ENCODE data around the gene MARCHF11. TPM values are rescaled to one million over a fixed set of nuclear protein-coding genes. Genes with fewer than 3 reads are reported as not detected.

MARCHF11 gene
- total RNA-seq, 4 donors from 2014 or later: not detected

- TF ChIP-seq, protein P1, sequence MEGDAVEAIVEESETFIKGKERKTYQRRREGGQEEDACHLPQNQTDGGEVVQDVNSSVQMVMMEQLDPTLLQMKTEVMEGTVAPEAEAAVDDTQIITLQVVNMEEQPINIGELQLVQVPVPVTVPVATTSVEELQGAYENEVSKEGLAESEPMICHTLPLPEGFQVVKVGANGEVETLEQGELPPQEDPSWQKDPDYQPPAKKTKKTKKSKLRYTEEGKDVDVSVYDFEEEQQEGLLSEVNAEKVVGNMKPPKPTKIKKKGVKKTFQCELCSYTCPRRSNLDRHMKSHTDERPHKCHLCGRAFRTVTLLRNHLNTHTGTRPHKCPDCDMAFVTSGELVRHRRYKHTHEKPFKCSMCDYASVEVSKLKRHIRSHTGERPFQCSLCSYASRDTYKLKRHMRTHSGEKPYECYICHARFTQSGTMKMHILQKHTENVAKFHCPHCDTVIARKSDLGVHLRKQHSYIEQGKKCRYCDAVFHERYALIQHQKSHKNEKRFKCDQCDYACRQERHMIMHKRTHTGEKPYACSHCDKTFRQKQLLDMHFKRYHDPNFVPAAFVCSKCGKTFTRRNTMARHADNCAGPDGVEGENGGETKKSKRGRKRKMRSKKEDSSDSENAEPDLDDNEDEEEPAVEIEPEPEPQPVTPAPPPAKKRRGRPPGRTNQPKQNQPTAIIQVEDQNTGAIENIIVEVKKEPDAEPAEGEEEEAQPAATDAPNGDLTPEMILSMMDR (IDR thresholded peaks at IDR 0.05; ENCODE audit: low read depth): no peak
These were observed 142.3 kb downstream of the MARCHF11 start for GRCh38 chr5:16037121-16037845.

DNA sequence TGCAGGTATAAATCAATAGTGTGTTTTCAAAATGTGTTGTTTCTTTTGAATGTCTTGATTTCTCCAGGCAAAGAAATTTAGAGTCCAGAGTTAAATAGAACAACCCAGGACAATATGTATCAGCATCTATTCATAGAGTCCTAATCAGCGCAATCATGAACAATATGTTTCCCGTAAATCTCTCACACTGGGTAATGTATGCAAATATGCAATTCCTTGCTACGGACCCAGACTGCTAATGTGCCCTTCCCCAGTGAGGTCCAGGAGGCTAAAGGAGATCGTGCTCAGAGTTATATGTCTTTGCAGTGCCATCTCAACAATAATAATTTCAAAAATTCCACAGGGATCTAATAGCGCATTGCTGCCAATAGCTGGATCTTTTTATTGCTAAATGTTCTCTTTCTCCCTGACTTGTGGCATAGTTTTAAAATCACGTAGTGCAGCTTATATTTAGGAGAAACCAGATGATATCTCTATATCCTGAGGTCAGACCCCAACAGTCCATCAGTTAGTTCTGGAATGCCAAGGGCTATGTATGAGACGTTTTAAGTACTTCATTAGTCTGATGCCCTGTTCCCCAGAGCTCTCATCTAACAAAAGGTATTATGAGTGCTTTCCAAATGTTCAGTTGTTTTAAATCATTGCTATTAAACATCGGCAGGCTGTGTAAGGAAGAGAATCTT lies 145.1 kb downstream of the MARCHF11 start:
- TF ChIP-seq, protein P1 (IDR thresholded peaks at IDR 0.05; ENCODE audit: low read depth): no peak

DNA sequence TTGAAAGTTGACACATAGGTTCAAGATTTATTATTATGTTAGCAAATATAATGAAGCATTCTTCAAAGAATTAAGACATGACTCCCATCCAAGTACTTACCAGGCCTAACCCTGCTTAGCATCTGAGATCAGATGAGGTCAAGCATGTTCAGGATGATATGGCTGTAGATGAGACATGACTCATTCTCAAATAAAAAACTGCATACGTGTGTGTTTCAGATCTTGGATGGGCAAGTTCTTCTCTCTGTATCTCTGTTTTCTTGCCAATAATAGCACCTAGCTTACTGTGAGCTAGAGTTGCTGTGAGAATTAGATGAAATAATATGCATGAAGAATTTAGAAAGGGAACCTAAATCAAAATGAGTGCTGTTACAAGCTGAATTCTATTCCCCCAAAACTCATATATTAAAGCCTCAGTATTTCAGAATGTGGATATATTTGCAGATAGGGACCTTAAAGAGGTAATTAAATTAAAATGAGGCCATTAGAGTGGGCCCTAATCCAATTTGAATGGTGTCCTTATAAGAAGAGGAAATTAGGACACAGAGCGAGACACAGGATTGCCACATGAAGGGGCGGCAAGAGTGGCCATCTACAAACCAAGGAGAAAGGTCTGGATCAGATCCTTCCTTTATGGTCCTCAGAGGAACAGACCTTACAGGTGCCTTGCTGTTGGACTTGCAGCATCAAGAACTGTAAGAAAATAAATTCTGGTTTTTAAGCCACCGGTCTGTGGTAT lies 146.2 kb downstream of the MARCHF11 start:
- TF ChIP-seq, protein P1 (IDR thresholded peaks at IDR 0.05; ENCODE audit: low read depth): no peak

DNA sequence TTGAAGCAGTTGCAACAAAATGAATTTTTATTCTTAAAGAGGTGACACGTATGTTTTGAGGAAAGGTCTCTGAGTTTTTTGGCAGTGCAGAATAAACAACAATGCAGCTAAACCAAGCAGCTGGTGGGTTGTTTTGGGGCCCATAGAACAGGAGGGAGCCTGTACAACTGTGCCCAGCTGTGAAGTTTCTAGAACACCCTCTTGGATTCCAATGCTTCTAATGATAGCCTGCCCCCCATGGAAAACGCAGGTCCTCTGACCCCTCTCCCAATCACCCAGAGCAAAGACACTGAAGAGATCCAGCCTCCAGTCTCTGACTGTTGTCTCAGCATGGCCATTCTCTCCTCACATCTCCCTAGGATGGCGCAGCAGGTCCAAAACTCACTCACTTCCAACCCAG lies 150.9 kb downstream of the MARCHF11 start:
- TF ChIP-seq, protein P1 (IDR thresholded peaks at IDR 0.05; ENCODE audit: low read depth): no peak

DNA sequence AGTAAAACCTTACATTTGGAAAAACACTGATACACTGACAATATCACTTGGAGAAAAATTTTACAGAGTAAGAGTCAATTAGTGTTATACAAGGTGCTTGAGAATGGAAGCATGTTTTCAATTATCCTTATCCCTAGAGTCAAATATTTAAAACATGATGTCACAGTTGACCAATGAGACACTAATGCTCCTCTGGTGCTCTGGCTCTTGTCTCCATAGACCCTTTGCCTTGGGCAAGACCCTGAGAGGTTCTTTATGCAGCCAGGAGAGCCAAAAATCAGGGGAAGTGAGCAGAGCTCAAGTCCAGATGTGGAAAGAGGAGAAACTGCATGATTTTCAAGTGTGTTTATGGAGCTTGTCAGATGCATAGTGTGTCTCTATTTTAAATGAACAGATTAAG lies 153.9 kb downstream of the MARCHF11 start:
- TF ChIP-seq, protein P1 (IDR thresholded peaks at IDR 0.05; ENCODE audit: low read depth): no peak

- TF ChIP-seq, protein P1 (IDR thresholded peaks at IDR 0.05; ENCODE audit: low read depth): no peak
These were observed 160.6 kb downstream of the MARCHF11 start for GRCh38 chr5:16018970-16019369.

GRCh38 chr5:16017720-16018119 lies 161.9 kb downstream of the MARCHF11 start:
- TF ChIP-seq, protein P1 (IDR thresholded peaks at IDR 0.05; ENCODE audit: low read depth): no peak

All from subcutaneous adipose tissue (tissue), 4 donors.